Endodermal cell (in vitro differentiated cells): Measurements from ENCODE around the gene ATP10A. TPM values are rescaled to one million over a fixed set of nuclear protein-coding genes. Genes with fewer than 3 reads are reported as not detected.

Experiments used
- DNase-seq: peaks from one replicate; pipeline ENCODE4 v3.0.0-alpha.2; 2017
- H3K27ac ChIP-seq: 2 replicates; pipeline ENCODE4 v1.5.1; 2013; ENCODE audit warnings: mild to moderate bottlenecking, low read depth, low read length, moderate library complexity
- H3K27me3 ChIP-seq: 2 replicates; pipeline ENCODE4 v1.6.1; 2013; ENCODE audit warnings: mild to moderate bottlenecking, low read length, moderate library complexity; ENCODE audit not compliant: insufficient read depth, control insufficient read depth, poor library complexity, severe bottlenecking
- H3K36me3 ChIP-seq: 2 replicates; pipeline ENCODE4 v1.7.0; 2013; ENCODE audit warnings: mild to moderate bottlenecking, low read length, moderate library complexity; ENCODE audit not compliant: control insufficient read depth, insufficient read depth
- H3K4me1 ChIP-seq: one replicate; pipeline ENCODE4 v1.7.0; 2013; ENCODE audit warnings: low read length; ENCODE audit not compliant: control insufficient read depth, insufficient read depth
- H3K4me3 ChIP-seq: 2 replicates; pipeline ENCODE4 v1.5.1; 2013; ENCODE audit warnings: mild to moderate bottlenecking, low read length, moderate library complexity
- H3K9ac ChIP-seq: 2 replicates; pipeline ENCODE4 v1.6.1; 2013; ENCODE audit warnings: mild to moderate bottlenecking, low read length, moderate library complexity; ENCODE audit not compliant: poor library complexity, severe bottlenecking; ENCODE audit errors: extremely low read depth
- H3K9me3 ChIP-seq: 2 replicates; pipeline ENCODE4 v1.6.1; 2013; ENCODE audit warnings: mild to moderate bottlenecking, low read length, moderate library complexity; ENCODE audit not compliant: control insufficient read depth
- H3K27ac Mint-ChIP-seq: 2 replicates; pipeline ENCODE4 v1.8.0; 2020; ENCODE audit warnings: mixed read lengths
- H3K27me3 Mint-ChIP-seq: 2 replicates; pipeline ENCODE4 v1.8.0; 2021; ENCODE audit warnings: mild to moderate bottlenecking, mixed read lengths; ENCODE audit not compliant: insufficient read depth
- H3K36me3 Mint-ChIP-seq: 2 replicates; pipeline ENCODE4 v1.8.0; 2020; ENCODE audit warnings: low read depth, mixed read lengths
- H3K4me1 Mint-ChIP-seq: 2 replicates; pipeline ENCODE4 v1.8.0; 2020; ENCODE audit warnings: mixed read lengths
- H3K4me3 Mint-ChIP-seq: 2 replicates; pipeline ENCODE4 v1.8.0; 2020; ENCODE audit warnings: mild to moderate bottlenecking, moderate library complexity, mixed read lengths
- H3K9me3 Mint-ChIP-seq: 2 replicates; pipeline ENCODE4 v1.8.0; 2020; ENCODE audit warnings: mild to moderate bottlenecking, mixed read lengths
- WGBS, 2 experiments: methylation state at CpG; one replicate each; pipeline versions ENCODE4 v1.1.5 to v1.1.7; 2013; ENCODE audit warnings: missing lambda C conversion rate in 2 of 2, mixed read lengths in 1 of 2; ENCODE audit not compliant: insufficient coverage in 1 of 2, insufficient read length in 1 of 2; 5-methylcytosine and 5-hydroxymethylcytosine counted together
- total RNA-seq, 2 donors: library from RNA; stranded (reverse); fragmentation: NEBNext Ultra II Directional in 1 of 2; extraction: Animal tissue kit (Norgen Biotek cat#: 25700) in 1 of 2; gene quantifications; 2 replicates in 1 of 2; 3 replicates in 1 of 2; pipeline ENCODE4 v1.2.1, GENCODE V29; 2021
- TF ChIP-seq, protein P1 (sequence below): fragments of 200-600 bp; sonication (generic); conservative IDR thresholded peaks from 2 replicates; pipeline ENCODE4 v1.5.0; 2021; ENCODE audit warnings: antibody characterized with exemption, mild to moderate bottlenecking

ATP10A gene
- total RNA-seq, 2 donors from 2014 or later = 0.04 to 1.2 TPM

DNA sequence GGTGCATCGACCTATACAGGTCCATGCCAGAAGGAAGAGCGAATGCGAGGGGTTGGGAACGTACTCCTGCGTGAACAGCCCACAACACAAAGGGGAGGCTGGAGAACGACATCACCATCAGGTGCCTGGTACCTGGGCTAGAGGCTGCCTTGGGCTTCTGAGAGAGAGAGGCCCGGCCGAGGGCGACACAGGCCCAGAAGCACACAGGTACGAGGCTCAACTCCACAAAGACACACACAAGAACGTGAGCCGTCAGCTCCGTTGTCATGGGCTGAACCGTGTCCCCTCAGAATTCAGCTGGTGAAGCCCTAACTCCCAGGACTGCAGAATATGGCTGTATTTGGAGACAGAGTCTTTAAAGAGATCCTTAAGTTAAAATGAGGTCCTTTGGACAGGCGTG, 134.3 kb downstream of the ATP10A start:
- Mint-ChIP-seq H3K27me3 (no peaks in the 10 kb centered on the region), H3K36me3 (no peaks in the 10 kb centered on the region), H3K27ac (no peak overlapping the region), H3K4me1 (no peaks in the 10 kb centered on the region), H3K9me3 (no peaks in the 10 kb centered on the region), H3K4me3 (no peak overlapping the region)
- Histone ChIP-seq H3K4me1 (no peaks in the 10 kb centered on the region), H3K27me3 (no peaks in the 10 kb centered on the region), H3K4me3 (no peak overlapping the region), H3K36me3 (no peaks in the 10 kb centered on the region), H3K9ac (no peak overlapping the region), H3K9me3 (no peaks in the 10 kb centered on the region), H3K27ac (no peak overlapping the region)
- DNase-seq = no peak
- TF ChIP-seq, protein P1, sequence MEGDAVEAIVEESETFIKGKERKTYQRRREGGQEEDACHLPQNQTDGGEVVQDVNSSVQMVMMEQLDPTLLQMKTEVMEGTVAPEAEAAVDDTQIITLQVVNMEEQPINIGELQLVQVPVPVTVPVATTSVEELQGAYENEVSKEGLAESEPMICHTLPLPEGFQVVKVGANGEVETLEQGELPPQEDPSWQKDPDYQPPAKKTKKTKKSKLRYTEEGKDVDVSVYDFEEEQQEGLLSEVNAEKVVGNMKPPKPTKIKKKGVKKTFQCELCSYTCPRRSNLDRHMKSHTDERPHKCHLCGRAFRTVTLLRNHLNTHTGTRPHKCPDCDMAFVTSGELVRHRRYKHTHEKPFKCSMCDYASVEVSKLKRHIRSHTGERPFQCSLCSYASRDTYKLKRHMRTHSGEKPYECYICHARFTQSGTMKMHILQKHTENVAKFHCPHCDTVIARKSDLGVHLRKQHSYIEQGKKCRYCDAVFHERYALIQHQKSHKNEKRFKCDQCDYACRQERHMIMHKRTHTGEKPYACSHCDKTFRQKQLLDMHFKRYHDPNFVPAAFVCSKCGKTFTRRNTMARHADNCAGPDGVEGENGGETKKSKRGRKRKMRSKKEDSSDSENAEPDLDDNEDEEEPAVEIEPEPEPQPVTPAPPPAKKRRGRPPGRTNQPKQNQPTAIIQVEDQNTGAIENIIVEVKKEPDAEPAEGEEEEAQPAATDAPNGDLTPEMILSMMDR = no peak
- whole genome bisulfite sequencing, 2 experiments = 87 to 97% methylated on average over 10 to 15 of the region's 15 CpGs

DNA sequence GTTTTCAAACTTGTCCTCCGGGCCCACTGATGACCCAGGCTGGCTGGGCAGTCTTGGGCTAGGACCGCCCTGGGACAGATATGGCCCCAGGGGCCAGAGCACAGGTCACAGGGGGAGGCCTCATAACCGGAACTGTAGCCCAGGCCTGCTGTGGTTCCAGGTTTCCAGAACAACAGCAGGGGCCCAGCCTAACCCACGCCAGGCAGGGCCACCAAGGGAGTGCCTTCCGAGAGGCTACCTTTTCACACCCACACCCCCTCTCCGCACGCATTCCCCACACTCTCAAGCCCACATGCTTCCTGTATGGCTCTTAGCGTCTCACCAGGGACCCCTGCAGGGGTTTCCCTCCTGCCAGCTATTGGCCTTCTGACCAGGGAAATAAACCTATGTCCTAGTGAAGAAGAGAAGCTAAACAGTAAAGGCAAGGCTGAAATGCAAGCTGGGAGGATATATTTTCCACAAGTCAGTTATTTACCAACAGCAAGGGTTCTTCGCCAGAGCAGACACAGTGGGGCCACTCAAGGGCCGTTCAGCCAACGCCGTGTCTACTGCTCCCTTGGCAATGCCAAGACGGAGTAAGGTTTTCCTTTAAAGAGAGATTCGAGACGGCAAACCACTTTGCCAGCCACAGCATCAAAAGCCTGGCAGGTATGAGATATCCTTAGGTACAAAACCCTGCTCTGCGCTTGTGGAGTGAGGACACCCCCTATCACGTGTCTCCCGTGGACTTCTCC, 135.1 kb downstream of the ATP10A start:
- H3K27ac Mint-ChIP-seq = no peak overlapping the region
- 86 to 96% methylated on average over 12 to 18 of the region's 18 CpGs for WGBS, 2 experiments
- no peak for DNase-seq

DNA sequence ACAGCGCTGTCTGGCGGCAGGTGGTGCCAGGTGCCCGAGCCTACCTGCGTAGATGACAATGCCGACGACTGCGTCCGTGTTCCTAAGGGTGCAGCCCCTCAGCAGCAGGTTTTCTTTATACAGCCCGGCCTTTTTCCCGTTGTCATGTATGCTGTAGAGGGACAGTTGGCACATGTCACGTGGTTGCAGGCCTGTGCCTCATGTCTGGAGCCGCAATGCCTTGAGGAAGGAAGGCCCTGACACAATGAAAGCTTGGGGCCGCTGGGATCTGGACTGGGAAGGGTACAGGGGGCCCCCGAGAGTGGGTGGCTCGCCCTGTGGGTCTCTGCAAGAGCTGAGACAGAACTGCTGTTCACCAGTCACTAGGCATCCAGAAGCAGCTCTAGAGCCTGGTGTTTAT, 136.0 kb downstream of the ATP10A start:
- no peak for DNase-seq
- H3K9me3 Mint-ChIP-seq = no peaks in the 10 kb centered on the region
- WGBS, 2 experiments = 93 to 97% methylated on average over 8 to 15 of the region's 15 CpGs
- no peaks in the 10 kb centered on the region for H3K36me3 Mint-ChIP-seq
- H3K27me3 ChIP-seq = no peaks in the 10 kb centered on the region
- H3K4me3 Mint-ChIP-seq = no peak overlapping the region
- no peaks in the 10 kb centered on the region for H3K9me3 ChIP-seq
- H3K36me3 ChIP-seq = no peaks in the 10 kb centered on the region
- TF ChIP-seq, protein P1 = no peak
- H3K27ac Mint-ChIP-seq = no peak overlapping the region
- no peak overlapping the region for H3K27ac ChIP-seq
- H3K4me1 ChIP-seq = no peaks in the 10 kb centered on the region
- H3K4me1 Mint-ChIP-seq = no peaks in the 10 kb centered on the region
- H3K9ac ChIP-seq = no peak overlapping the region
- no peaks in the 10 kb centered on the region for H3K27me3 Mint-ChIP-seq
- H3K4me3 ChIP-seq = no peak overlapping the region

More for the DNA sequence above, 135.1 kb downstream of the ATP10A start:
- Histone ChIP-seq H3K9ac (no peak overlapping the region), H3K4me3 (no peak overlapping the region), H3K27me3 (no peaks in the 10 kb centered on the region), H3K4me1 (no peaks in the 10 kb centered on the region), H3K36me3 (no peaks in the 10 kb centered on the region), H3K9me3 (no peaks in the 10 kb centered on the region), H3K27ac (no peak overlapping the region)
- Mint-ChIP-seq H3K27me3 (no peaks in the 10 kb centered on the region), H3K36me3 (no peaks in the 10 kb centered on the region), H3K4me1 (no peaks in the 10 kb centered on the region), H3K4me3 (no peak overlapping the region), H3K9me3 (no peaks in the 10 kb centered on the region)
- TF ChIP-seq, protein P1 = no peak
